ENCODE measurements around the gene PRR13. TPM values are rescaled to one million over a fixed set of nuclear protein-coding genes. Genes with fewer than 3 reads are reported as not detected.
"Not testable (repeated sequence)": the region's sequence is repeated elsewhere in the genome, so short reads cannot be mapped to it uniquely, and the experiment has no call there.

PRR13 gene, protein sequence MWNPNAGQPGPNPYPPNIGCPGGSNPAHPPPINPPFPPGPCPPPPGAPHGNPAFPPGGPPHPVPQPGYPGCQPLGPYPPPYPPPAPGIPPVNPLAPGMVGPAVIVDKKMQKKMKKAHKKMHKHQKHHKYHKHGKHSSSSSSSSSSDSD
- polyA plus RNA-seq (ENCODE audit: low read depth in 6 of 6), result 1,000 to 10,000 TPM in 1 of 6 donors, 100 to 1,000 TPM in 5; 660 to 1,169 (median 730) TPM

DNA sequence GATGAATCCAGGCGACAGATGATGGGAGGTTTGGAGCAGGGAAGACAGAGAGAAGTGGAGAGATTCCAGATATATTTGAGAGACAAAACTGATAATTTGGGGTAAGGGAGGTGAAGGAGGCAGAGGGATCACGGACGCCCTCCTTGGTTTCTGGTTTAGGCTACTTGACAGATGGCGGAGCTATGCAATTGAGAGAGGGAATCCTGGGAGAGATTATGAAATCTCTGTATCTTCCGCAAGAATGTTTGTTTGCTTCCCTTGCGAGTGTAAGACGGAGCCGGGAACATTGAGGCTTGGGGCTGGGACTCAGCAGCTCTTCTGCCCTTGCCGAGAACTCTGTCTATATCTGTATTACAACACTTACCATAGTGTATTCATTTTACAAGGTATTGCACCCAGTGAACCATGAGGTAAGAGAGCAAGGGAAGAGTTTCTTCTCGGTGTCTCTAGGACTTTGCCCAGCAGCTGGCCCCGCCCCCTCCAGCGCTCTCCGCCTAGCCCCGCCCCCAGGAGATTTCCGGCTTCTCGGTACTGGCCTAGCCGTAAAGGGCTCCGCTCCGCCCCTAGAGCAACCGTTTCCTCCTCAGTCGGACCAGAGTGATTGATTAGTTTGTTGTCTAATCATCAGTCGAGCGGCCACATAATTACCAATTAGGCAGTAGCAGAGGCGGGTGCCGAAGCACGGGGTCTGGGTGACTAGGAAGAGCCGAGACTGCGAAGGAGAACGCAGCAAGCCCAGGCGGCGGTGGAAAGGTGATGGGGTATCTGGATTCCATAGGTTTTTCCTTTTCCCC lies at the start of gene PRR13:
TSS of gene PRR13 (plus strand) at position 695 of the 794 bp plus-strand sequence. CDS start 981 bp downstream, outside the sequence.
- peak; percentile 96 to 98 for ATAC-seq (ENCODE audit: low read depth in 2 of 2)
- Mint-ChIP-seq H3K4me1 (peaks cover 21 to 48% (median 30%) of the 10 kb centered on the region in 3 donors), H3K36me3 (no peaks in the 10 kb centered on the region)

DNA sequence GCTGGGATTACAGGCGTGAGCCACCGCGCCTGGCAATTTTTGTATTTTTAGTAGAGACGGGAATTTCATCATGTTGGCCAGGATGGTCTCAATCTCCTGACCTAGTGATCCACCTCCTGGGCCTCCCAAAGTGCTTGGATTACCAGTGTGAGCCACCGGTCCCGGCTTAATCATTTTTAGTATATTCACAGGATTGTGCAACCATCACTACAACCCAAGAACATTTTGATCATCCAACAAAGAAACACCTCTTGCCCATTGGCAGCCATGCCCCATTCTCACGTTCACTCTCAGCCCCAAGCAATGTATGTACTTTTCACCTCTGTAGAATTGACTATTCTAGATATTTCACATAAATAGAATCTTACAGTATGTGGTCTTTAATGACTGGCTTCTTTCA lies 41.6 kb upstream of the PRR13 start:
- Mint-ChIP-seq H3K4me1 (peaks cover 10 to 23% (median 14%) of the 10 kb centered on the region in 3 donors), H3K9me3 (no peaks in the 10 kb centered on the region), H3K27me3 (no peaks in the 10 kb centered on the region), H3K36me3 (peaks cover 0 to 7% of the 10 kb centered on the region in 2 donors), H3K4me3 (no peak overlapping the region), H3K27ac (peak overlapping the region in 1 of 6 donors; percentile 62)
- no peak for DNase-seq
- no peak for ATAC-seq (ENCODE audit: low read depth in 2 of 2)

More for the DNA sequence above, at the start of gene PRR13:
- peak; percentile 95 for DNase-seq
- Mint-ChIP-seq H3K27me3 (no peaks in the 10 kb centered on the region), H3K4me3 (peak within 1 kb of the TSS; percentile 88 to 100 (median 98)), H3K9me3 (peaks cover 0 to 1% (median 0%) of the 10 kb centered on the region in 7 donors), H3K27ac (peak within 1 kb of the TSS; percentile 66 to 99 (median 97))

DNA sequence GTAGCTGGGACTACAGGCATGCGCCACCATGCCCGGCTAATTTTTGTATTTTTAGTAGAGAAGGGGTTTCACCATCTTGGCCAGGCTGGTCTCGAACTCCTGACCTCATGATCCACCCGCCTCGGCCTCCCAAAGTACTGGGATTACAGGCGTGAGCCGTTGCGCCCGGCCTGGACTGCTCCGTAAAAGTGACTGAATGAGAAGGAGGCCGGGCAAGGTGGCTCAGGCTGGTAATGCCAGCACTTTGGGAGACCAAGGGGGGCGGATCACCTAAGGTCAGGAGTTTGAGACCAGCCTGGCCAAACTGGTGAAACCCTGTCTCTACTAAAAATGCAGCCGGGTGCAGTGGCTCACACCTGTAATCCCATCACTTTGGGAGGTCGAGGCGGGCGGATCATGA lies 39.2 kb upstream of the PRR13 start:
- H3K9me3 Mint-ChIP-seq; DNase-seq; ATAC-seq (ENCODE audit: low read depth in 2 of 2): not testable (repeated sequence)

DNA sequence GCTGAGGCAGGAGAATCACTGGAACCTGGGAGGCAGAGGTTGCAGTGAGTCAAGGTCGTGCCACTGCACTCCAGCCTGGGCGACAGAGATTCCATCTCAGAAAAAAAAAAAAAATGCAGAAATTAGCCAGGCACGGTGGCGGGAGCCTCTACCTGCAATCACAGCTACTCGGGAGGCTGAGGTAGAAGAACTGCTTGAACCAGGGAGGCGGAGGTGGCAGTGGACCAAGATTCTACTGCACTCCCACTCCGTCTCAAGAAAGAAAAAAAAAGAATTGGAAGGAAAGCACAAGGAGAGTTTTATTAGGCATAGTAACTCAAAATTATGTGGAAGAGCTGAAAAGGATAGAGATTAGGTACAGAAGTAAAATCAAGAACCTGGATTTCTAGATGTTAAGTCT lies 38.7 kb upstream of the PRR13 start:
- H3K27me3 Mint-ChIP-seq, result no peaks in the 10 kb centered on the region
- DNase-seq (no peak), ATAC-seq (ENCODE audit: low read depth in 2 of 2) (no peak)
- no peaks in the 10 kb centered on the region for H3K9me3 Mint-ChIP-seq
- H3K4me3 Mint-ChIP-seq, result no peak overlapping the region
- peaks cover 0 to 12% of the 10 kb centered on the region in 2 donors for H3K36me3 Mint-ChIP-seq
- H3K27ac Mint-ChIP-seq, result peak overlapping the region in 2 of 6 donors; percentile 6 to 28
- H3K4me1 Mint-ChIP-seq, result peaks cover 10 to 14% (median 13%) of the 10 kb centered on the region in 3 donors

More for the DNA sequence above, 39.2 kb upstream of the PRR13 start:
- not testable (repeated sequence) for H3K4me3 Mint-ChIP-seq, H3K27me3 Mint-ChIP-seq, H3K27ac Mint-ChIP-seq
- Mint-ChIP-seq H3K36me3 (peaks cover 0 to 12% of the 10 kb centered on the region in 2 donors), H3K4me1 (peaks cover 10 to 18% (median 18%) of the 10 kb centered on the region in 3 donors)

DNA sequence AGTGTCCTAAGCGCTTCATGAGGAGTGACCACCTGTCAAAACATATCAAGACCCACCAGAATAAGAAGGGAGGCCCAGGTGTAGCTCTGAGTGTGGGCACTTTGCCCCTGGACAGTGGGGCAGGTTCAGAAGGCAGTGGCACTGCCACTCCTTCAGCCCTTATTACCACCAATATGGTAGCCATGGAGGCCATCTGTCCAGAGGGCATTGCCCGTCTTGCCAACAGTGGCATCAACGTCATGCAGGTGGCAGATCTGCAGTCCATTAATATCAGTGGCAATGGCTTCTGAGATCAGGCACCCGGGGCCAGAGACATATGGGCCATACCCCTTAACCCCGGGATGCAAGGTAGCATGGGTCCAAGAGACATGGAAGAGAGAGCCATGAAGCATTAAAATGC lies 30.6 kb upstream of the PRR13 start:
- DNase-seq (no peak), ATAC-seq (ENCODE audit: low read depth in 2 of 2) (no peak)
- H3K36me3 Mint-ChIP-seq, result peaks cover 23 to 26% of the 10 kb centered on the region in 2 donors
- peak overlapping the region in 2 of 6 donors; percentile 10 to 34 for H3K27ac Mint-ChIP-seq
- peaks cover 24 to 38% (median 36%) of the 10 kb centered on the region in 3 donors for H3K4me1 Mint-ChIP-seq
- H3K9me3 Mint-ChIP-seq, result no peaks in the 10 kb centered on the region
- H3K4me3 Mint-ChIP-seq, result no peak overlapping the region
- no peaks in the 10 kb centered on the region for H3K27me3 Mint-ChIP-seq

DNA sequence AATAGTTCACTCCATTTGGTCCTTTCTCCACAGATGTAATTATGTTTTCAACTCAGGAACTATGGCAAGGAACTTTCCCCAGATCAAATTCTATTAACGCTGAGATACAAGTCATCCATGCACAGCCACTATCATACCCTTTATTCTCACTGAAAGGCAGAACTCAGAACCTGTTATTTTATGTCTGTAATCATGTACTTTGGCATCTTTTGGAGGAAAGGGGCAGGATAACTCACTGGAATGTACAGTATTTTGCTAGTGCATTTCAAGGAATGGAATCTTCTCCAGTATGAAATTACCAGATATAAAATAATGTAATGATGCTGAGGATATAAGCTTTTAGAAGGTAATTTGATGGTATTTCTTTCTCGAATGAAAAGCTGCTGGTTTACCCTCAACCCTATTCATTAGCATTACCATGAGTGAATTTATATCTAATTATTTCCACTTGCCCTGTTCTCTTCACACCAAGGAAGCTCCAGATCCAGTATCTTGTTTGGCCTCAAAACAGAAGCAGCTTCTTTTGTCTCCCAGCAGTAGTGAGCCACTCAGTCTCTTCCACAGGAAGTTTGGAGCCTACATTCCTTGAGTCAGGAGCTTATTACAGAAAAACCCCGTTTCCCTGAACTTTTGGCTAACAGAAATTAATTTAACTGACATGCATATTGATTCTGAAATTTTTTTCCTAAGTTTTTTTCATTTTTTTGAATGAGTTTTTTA lies 27.9 kb upstream of the PRR13 start:
- Mint-ChIP-seq H3K36me3 (peaks cover 19 to 26% of the 10 kb centered on the region in 2 donors), H3K9me3 (no peaks in the 10 kb centered on the region), H3K4me1 (peaks cover 37 to 60% (median 56%) of the 10 kb centered on the region in 3 donors), H3K27me3 (no peaks in the 10 kb centered on the region), H3K4me3 (no peak overlapping the region), H3K27ac (peak overlapping the region in 2 of 6 donors; percentile 24 to 78)
- ATAC-seq (ENCODE audit: low read depth in 2 of 2) (no peak), DNase-seq (no peak)

DNA sequence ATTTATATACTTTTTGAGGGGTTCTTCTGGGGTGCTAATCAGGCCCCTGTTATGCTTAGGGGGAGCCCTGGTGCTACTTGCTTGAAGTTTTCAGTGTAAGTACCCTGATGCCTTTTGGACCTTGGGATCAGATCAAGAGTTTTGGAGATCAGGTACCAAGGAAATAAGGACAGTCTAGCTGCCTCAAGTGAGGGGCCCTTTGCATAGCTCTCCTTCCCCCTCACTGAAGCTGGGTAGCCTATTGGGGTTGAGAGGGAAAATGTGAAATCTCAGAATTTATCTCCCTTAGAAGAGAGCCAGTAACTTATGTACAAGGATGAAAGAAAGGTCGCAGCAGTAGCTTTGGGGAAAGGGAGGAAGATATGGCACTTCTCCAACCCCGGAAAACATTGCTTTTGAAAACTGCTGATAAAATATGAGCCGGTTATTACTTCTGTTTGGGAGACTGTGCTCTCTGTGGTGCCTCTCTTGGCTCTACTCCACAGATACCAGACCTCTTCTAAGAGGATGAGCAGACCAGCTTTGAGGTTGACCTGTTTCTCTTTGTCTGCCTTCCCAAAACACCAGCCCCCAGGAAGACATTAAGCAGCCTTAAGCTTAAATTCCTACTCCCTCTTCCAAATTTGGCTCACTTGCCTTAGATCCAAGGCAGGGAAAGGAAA lies 26.6 kb upstream of the PRR13 start:
- ATAC-seq (ENCODE audit: low read depth in 2 of 2), result no peak
- Mint-ChIP-seq H3K4me1 (peaks cover 47 to 69% (median 63%) of the 10 kb centered on the region in 3 donors), H3K27me3 (no peaks in the 10 kb centered on the region), H3K9me3 (no peaks in the 10 kb centered on the region), H3K36me3 (peaks cover 14 to 19% of the 10 kb centered on the region in 2 donors), H3K4me3 (no peak overlapping the region), H3K27ac (peak overlapping the region in 5 of 6 donors; percentile 19 to 74 (median 47))
- DNase-seq, result no peak

DNA sequence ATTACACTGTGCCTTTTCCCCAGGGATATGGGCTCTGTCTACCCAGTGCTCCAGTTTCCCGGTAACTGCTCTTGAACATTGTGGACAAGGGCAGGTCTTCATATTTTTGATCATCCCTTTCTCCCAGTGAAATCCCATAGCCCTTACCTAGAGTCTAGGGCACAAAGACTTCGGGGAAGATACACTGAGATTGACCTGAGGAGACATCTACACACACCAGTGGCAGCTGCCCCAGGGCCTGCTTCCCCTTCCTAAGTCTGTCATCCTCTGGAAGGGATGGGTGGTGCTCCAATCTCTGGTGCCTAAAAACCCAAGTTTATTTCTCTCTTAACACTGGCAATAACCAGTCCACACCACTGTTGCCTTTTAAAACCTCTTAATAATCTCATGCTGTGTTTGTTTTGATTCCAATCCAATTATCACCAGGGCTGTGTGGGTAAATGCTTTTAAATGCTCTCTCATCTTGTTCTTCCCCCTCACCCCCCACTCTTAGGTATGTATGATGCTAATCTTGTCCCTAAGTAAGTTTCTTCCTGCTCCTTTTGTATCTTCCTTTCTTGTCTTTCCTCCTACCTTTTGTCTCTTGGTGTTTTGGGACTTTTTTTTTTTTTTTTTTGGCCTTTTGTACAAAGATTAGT lies 25.7 kb upstream of the PRR13 start:
- not testable (repeated sequence) for ATAC-seq (ENCODE audit: low read depth in 2 of 2)
- peaks cover 47 to 73% (median 64%) of the 10 kb centered on the region in 3 donors for H3K4me1 Mint-ChIP-seq

DNA sequence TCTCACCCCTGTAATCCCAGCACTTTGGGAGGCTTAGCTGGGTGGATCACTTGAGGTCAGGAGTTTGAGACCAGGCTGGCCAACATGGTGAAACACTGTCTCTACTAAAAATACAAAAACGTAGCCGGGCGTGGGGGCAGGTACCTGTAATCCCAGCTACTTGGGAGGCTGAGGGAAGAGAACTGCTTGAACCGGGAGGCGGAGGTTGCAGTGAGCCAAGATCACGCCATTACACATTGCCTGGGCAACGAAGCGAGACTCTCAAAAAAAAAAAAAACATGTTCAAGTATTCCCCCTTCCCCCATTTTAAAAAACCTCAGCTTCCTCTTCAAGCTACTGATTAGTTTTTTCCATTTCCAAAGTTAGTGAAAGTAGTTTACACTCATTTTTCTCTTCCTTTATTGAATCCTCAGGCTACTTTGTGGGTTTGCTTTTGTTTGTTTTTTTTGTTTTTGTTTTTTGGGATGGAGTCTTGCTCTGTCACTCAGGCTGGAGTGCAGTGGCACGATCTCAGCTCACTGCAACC lies 24.2 kb upstream of the PRR13 start:
- H3K27ac Mint-ChIP-seq, result peak overlapping the region; percentile 60 to 84 (median 74)
- H3K36me3 Mint-ChIP-seq, H3K27me3 Mint-ChIP-seq, H3K9me3 Mint-ChIP-seq: not testable (repeated sequence)
- H3K4me1 Mint-ChIP-seq, result peaks cover 45 to 73% (median 65%) of the 10 kb centered on the region in 3 donors
- ATAC-seq (ENCODE audit: low read depth in 2 of 2), result peak; percentile 62 to 70
- H3K4me3 Mint-ChIP-seq, result peak overlapping the region; percentile 17 to 80 (median 51)
- DNase-seq, result peak; percentile 55

More for the DNA sequence above, 25.7 kb upstream of the PRR13 start:
- H3K36me3 Mint-ChIP-seq, result peaks cover 14 to 16% of the 10 kb centered on the region in 2 donors
- not testable (repeated sequence) for H3K27me3 Mint-ChIP-seq, H3K9me3 Mint-ChIP-seq, DNase-seq
- peak overlapping the region in 5 of 6 donors; percentile 39 to 89 (median 74) for H3K27ac Mint-ChIP-seq
- H3K4me3 Mint-ChIP-seq, result peak overlapping the region in 1 of 8 donors; percentile 28

DNA sequence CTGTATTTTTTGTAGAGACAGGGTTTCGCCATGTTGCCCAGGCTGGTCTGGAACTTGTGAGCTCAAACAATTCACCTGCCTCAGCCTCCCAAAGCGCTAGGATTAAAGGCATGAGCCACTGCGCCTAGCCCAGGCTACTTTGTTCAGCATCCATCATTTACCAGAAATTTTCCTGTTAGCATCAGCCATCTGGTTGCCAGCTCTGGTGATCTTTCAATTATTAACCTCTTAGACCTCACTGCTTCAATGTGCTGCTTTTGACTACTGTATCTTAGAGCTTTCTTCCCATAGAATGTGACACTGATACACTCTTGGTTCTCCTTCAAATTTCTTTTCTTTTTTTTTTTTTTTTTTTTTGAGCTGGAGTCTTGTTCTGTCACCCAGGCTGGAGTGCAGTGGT lies 23.3 kb upstream of the PRR13 start:
- DNase-seq (no peak), ATAC-seq (ENCODE audit: low read depth in 2 of 2) (no peak)
- Mint-ChIP-seq H3K36me3 (no peaks in the 10 kb centered on the region), H3K27ac (peak overlapping the region in 3 of 6 donors; percentile 56 to 71 (median 70)), H3K4me3 (peak overlapping the region in 6 of 8 donors; percentile 23 to 59 (median 38)), H3K27me3 (no peaks in the 10 kb centered on the region), H3K9me3 (no peaks in the 10 kb centered on the region), H3K4me1 (peaks cover 40 to 65% (median 57%) of the 10 kb centered on the region in 3 donors)

DNA sequence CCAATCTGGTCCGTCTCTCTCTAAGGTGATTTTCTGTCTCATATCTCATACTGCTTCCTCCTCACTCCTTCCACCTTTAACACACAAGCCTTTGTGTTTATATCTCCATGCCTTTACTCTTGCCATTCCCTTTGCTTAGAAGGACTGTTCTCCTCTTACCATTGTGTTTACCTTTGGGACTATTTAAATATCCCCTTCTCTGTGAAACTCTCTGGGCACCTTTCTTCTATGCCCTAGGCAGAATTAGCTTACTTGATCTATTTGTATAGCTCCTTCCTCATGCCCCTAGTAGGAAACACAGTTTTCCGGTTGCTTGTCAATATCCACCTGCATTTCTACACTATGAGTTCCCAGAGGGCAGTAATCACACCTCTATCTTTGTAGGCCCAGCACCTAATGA lies 21.8 kb upstream of the PRR13 start:
- H3K4me3 Mint-ChIP-seq, result peak overlapping the region in 1 of 8 donors; percentile 5
- H3K27me3 Mint-ChIP-seq, result no peaks in the 10 kb centered on the region
- DNase-seq (no peak), ATAC-seq (ENCODE audit: low read depth in 2 of 2) (no peak)
- H3K36me3 Mint-ChIP-seq, result no peaks in the 10 kb centered on the region
- peaks cover 37 to 62% (median 52%) of the 10 kb centered on the region in 3 donors for H3K4me1 Mint-ChIP-seq
- no peaks in the 10 kb centered on the region for H3K9me3 Mint-ChIP-seq
- H3K27ac Mint-ChIP-seq, result peak overlapping the region in 3 of 6 donors; percentile 1 to 36 (median 7)

DNA sequence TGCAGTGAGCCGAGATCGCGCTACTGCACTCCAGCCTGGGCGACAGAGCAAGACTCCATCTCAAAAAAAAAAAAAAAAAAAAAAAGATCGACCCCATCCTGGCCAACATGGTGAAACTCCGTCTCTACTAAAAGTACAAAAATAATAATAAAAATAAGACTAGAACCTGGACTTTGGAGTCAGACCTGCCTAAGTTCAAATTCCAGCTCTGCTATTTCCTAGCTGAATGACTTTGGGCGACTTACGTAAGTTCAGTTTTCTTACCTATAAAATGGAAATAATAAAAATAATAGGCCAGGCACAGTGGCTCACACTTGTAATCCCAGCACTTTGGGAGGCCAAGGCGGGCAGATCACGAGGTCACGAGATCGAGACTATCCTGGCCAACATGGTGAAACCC lies 19.3 kb upstream of the PRR13 start:
- ATAC-seq (ENCODE audit: low read depth in 2 of 2); DNase-seq; H3K9me3 Mint-ChIP-seq; H3K27ac Mint-ChIP-seq; H3K27me3 Mint-ChIP-seq; H3K36me3 Mint-ChIP-seq: not testable (repeated sequence)
- H3K4me1 Mint-ChIP-seq, result peaks cover 26 to 39% (median 32%) of the 10 kb centered on the region in 3 donors
- H3K4me3 Mint-ChIP-seq, result peak overlapping the region in 1 of 8 donors; percentile 44

All from naive B cell (primary cell).